H9 (cell line): ENCODE measurements around the gene KCNE4. TPM values are rescaled to one million over a fixed set of nuclear protein-coding genes. Genes with fewer than 3 reads are reported as not detected.

Source experiments
- DNase-seq: peaks from one replicate; pipeline ENCODE4 v3.0.0-alpha.2; 2017
- H2AFZ ChIP-seq: one replicate; pipeline ENCODE4 v1.6.1; 2013; ENCODE audit warnings: mild to moderate bottlenecking, low read length, control low read depth, moderate library complexity
- H2AK5ac ChIP-seq: 2 replicates; pipeline ENCODE4 v1.6.1; 2013; ENCODE audit warnings: low read length, control low read depth, mixed read lengths; ENCODE audit not compliant: insufficient read length
- H2BK120ac ChIP-seq: one replicate; pipeline ENCODE4 v1.6.1; 2013; ENCODE audit warnings: low read depth, mild to moderate bottlenecking, low read length, control low read depth, inconsistent platforms; ENCODE audit not compliant: poor library complexity, severe bottlenecking
- H2BK12ac ChIP-seq: 2 replicates; pipeline ENCODE4 v1.6.1; 2013; ENCODE audit warnings: low read length, control low read depth, mixed read lengths, low read depth; ENCODE audit not compliant: insufficient read length
- H2BK15ac ChIP-seq: 2 replicates; pipeline ENCODE4 v1.6.1; 2013; ENCODE audit warnings: low read depth, low read length, control low read depth
- H2BK20ac ChIP-seq: one replicate; pipeline ENCODE4 v1.6.1; 2013; ENCODE audit warnings: low read depth, mild to moderate bottlenecking, low read length, control low read depth, inconsistent platforms; ENCODE audit not compliant: poor library complexity, severe bottlenecking
- H2BK5ac ChIP-seq: 2 replicates; pipeline ENCODE4 v1.6.1; 2013; ENCODE audit warnings: low read length, control low read depth, mixed read lengths; ENCODE audit not compliant: insufficient read length
- H3K14ac ChIP-seq: 2 replicates; pipeline ENCODE4 v1.6.1; 2013; ENCODE audit warnings: low read length, control low read depth; ENCODE audit not compliant: insufficient read depth
- H3K18ac ChIP-seq: 2 replicates; pipeline ENCODE4 v1.6.1; 2013; ENCODE audit warnings: low read depth, mild to moderate bottlenecking, mixed read lengths, low read length, control low read depth; ENCODE audit not compliant: insufficient read length
- H3K23ac ChIP-seq: 2 replicates; pipeline ENCODE4 v1.6.1; 2013; ENCODE audit warnings: low read length, control low read depth, mixed read lengths, low read depth; ENCODE audit not compliant: insufficient read length
- H3K23me2 ChIP-seq: 2 replicates; pipeline ENCODE4 v1.6.1; 2013; ENCODE audit warnings: low read depth, mild to moderate bottlenecking, mixed read lengths, low read length, control low read depth; ENCODE audit not compliant: insufficient read length, poor library complexity, severe bottlenecking
- H3K27ac ChIP-seq: 2 replicates; pipeline ENCODE4 v1.5.1; 2013; ENCODE audit warnings: low read length, control low read depth, mixed read lengths, low read depth; ENCODE audit not compliant: insufficient read length
- H3K27me3 ChIP-seq: 2 replicates; pipeline ENCODE4 v1.6.1; 2013; ENCODE audit warnings: low read length, control low read depth, inconsistent platforms; ENCODE audit not compliant: insufficient read depth
- H3K4ac ChIP-seq: 2 replicates; pipeline ENCODE4 v1.6.1; 2013; ENCODE audit warnings: low read depth, mild to moderate bottlenecking, control low read depth, inconsistent platforms, low read length, moderate library complexity
- H3K4me1 ChIP-seq: 2 replicates; pipeline ENCODE4 v1.6.1; 2013; ENCODE audit warnings: low read length, control low read depth, inconsistent platforms; ENCODE audit not compliant: insufficient read depth
- H3K4me2 ChIP-seq: 2 replicates; pipeline ENCODE4 v1.6.1; 2013; ENCODE audit warnings: low read length, control low read depth, mixed read lengths; ENCODE audit not compliant: insufficient read length, insufficient read depth
- H3K56ac ChIP-seq: 2 replicates; pipeline ENCODE4 v1.6.1; 2013; ENCODE audit warnings: low read depth, mild to moderate bottlenecking, mixed read lengths, low read length, control low read depth; ENCODE audit not compliant: insufficient read length
- H3K79me1 ChIP-seq: 2 replicates; pipeline ENCODE4 v1.6.1; 2013; ENCODE audit warnings: low read depth, mild to moderate bottlenecking, moderate library complexity, low read length, control low read depth, inconsistent platforms; ENCODE audit not compliant: insufficient read depth, poor library complexity, severe bottlenecking
- H3K79me2 ChIP-seq: 2 replicates; pipeline ENCODE4 v1.6.1; 2013; ENCODE audit warnings: low read length, control low read depth, inconsistent platforms; ENCODE audit not compliant: insufficient read depth
- H3K9ac ChIP-seq: 2 replicates; pipeline ENCODE4 v1.6.1; 2013; ENCODE audit warnings: low read length, control low read depth, mixed read lengths; ENCODE audit not compliant: insufficient read length; ENCODE audit errors: extremely low read depth
- H3K9me3 ChIP-seq: one replicate; pipeline ENCODE4 v1.6.1; 2013; ENCODE audit warnings: low read depth, low read length, inconsistent platforms; ENCODE audit not compliant: control insufficient read depth
- H3T11ph ChIP-seq: one replicate; pipeline ENCODE4 v1.6.1; 2013; ENCODE audit warnings: mild to moderate bottlenecking, low read length, control low read depth, inconsistent platforms
- H4K20me1 ChIP-seq: one replicate; pipeline ENCODE4 v1.6.1; 2013; ENCODE audit not compliant: control insufficient read depth, insufficient read length, insufficient read depth
- H4K5ac ChIP-seq: 2 replicates; pipeline ENCODE4 v1.6.1; 2013; ENCODE audit warnings: low read depth, mild to moderate bottlenecking, mixed read lengths, low read length, control low read depth; ENCODE audit not compliant: insufficient read length
- H4K8ac ChIP-seq: replicated peaks from 2 replicates; pipeline ENCODE4 v1.6.1; 2013; ENCODE audit warnings: low read length, control low read depth, mixed read lengths, low read depth; ENCODE audit not compliant: insufficient read length
- H4K91ac ChIP-seq: 2 replicates; pipeline ENCODE4 v1.6.1; 2013; ENCODE audit warnings: low read depth, mild to moderate bottlenecking, moderate library complexity, mixed read lengths, low read length, control low read depth; ENCODE audit not compliant: insufficient read length
- H3K27ac Mint-ChIP-seq, 3 experiments: 2 replicates in 2 of 3; 3 replicates in 1 of 3; pipeline ENCODE4 v1.8.0; 2020 to 2021; ENCODE audit warnings: mixed read lengths in 3 of 3, mild to moderate bottlenecking in 1 of 3, moderate library complexity in 1 of 3
- H3K27me3 Mint-ChIP-seq: 2 replicates; pipeline ENCODE4 v1.8.0; 2021; ENCODE audit warnings: low read depth, mild to moderate bottlenecking, moderate library complexity, mixed read lengths
- H3K36me3 Mint-ChIP-seq, 3 experiments: 2 replicates in 2 of 3; 3 replicates in 1 of 3; pipeline ENCODE4 v1.8.0; 2020 to 2021; ENCODE audit warnings: low read depth in 3 of 3, mixed read lengths in 3 of 3; ENCODE audit not compliant: insufficient read depth in 1 of 3
- H3K4me1 Mint-ChIP-seq, 2 experiments: 2 replicates each; pipeline ENCODE4 v1.8.0; 2020; ENCODE audit warnings: mixed read lengths in 2 of 2
- H3K4me3 Mint-ChIP-seq, 2 experiments: 2 replicates in 1 of 2; 3 replicates in 1 of 2; pipeline ENCODE4 v1.8.0; 2020 to 2021; ENCODE audit warnings: mild to moderate bottlenecking in 2 of 2, mixed read lengths in 2 of 2, moderate library complexity in 1 of 2
- H3K9me3 Mint-ChIP-seq, 2 experiments: 2 replicates in 1 of 2; 3 replicates in 1 of 2; pipeline ENCODE4 v1.8.0; 2020; ENCODE audit warnings: mild to moderate bottlenecking in 2 of 2, mixed read lengths in 2 of 2, moderate library complexity in 1 of 2
- CTCF ChIP-seq: fragments of 200-600 bp; sonication (generic); conservative IDR thresholded peaks from 3 replicates; pipeline ENCODE4 v1.8.0; 2021; ENCODE audit warnings: antibody characterized with exemption, mild to moderate bottlenecking
- WGBS: extraction: QIAGEN DNeasy Blood & Tissue Kit; methylation state at CpG from one replicate; pipeline ENCODE4 v1.1.7; 2013; ENCODE audit warnings: missing lambda C conversion rate, low lambda C conversion rate, mixed read lengths; ENCODE audit not compliant: insufficient read length; ENCODE audit errors: extremely low coverage; 5-methylcytosine and 5-hydroxymethylcytosine counted together
- total RNA-seq: library from RNA; stranded (reverse); gene quantifications from 2 replicates; pipeline ENCODE4 v1.2.1, GENCODE V29; 2021

Gene KCNE4
- total RNA-seq, 1 experiment from 2014 or later = 0.24 TPM

GRCh38 chr2:223042704-223043118 lies 9.3 kb upstream of the KCNE4 start:
- no peak overlapping the region for H3K27ac Mint-ChIP-seq
- peaks cover 0 to 3% of the 10 kb centered on the region in 2 experiments; a peak in 1 of 5 replicates for H3K9me3 Mint-ChIP-seq
- no CpG with 5 or more reads among the region's 1 CpG for WGBS

More at GRCh38 chr2:223042704-223043118, 9.3 kb upstream of the KCNE4 start:
- TF ChIP-seq CTCF = no peak
- Histone ChIP-seq H3K56ac (no peak overlapping the region), H3T11ph (no peak overlapping the region), H3K79me1 (no peaks in the 10 kb centered on the region), H2AFZ (no peak overlapping the region), H4K91ac (no peak overlapping the region), H2BK120ac (no peak overlapping the region), H3K9ac (no peak overlapping the region), H3K4ac (no peak overlapping the region), H3K14ac (no peak overlapping the region), H3K27ac (no peak overlapping the region), H2BK5ac (no peak overlapping the region), H2AK5ac (no peak overlapping the region), H3K18ac (no peak overlapping the region), H2BK20ac (no peak overlapping the region), H2BK12ac (no peak overlapping the region), H4K20me1 (no peaks in the 10 kb centered on the region), H3K79me2 (no peaks in the 10 kb centered on the region), H3K23ac (no peak overlapping the region), H3K27me3 (no peaks in the 10 kb centered on the region), H3K4me2 (no peak overlapping the region), H3K23me2 (no peaks in the 10 kb centered on the region), H3K9me3 (no peaks in the 10 kb centered on the region), H4K8ac (no peak overlapping the region), H3K4me1 (peaks cover 2% of the 10 kb centered on the region; the same call in 1 of the 2 replicates), H4K5ac (no peak overlapping the region), H2BK15ac (no peak overlapping the region)
- no peaks in the 10 kb centered on the region for H3K27me3 Mint-ChIP-seq
- peaks cover 0 to 12% (median 7%) of the 10 kb centered on the region in 3 experiments; a peak in 5 of 7 replicates for H3K36me3 Mint-ChIP-seq
- H3K4me3 Mint-ChIP-seq = no peak overlapping the region
- DNase-seq = no peak
- peaks cover 45 to 50% of the 10 kb centered on the region in 2 experiments for H3K4me1 Mint-ChIP-seq
